Right atrium auricular region (tissue), 2 donors: Measurements from ENCODE around the gene PJA2. TPM values are rescaled to one million over a fixed set of nuclear protein-coding genes. Genes with fewer than 3 reads are reported as not detected.

Experiments
- DNase-seq: peaks from one replicate; pipeline ENCODE4 v3.0.0-alpha.2; 2019; ENCODE audit warnings: low spot score
- H3K27ac ChIP-seq, 2 donors: fragments of 200-600 bp; sonication (generic); 1 replicate in 1 of 2; 2 replicates in 1 of 2; pipeline ENCODE4 v1.5.1; 2016 to 2019
- H3K27me3 ChIP-seq, 2 donors: fragments of 200-600 bp; sonication (generic); one replicate each; pipeline versions ENCODE4 v1.5.1 to v1.6.0; 2017 to 2019
- H3K36me3 ChIP-seq: fragments of 200-600 bp; sonication (generic); one replicate; pipeline ENCODE4 v1.5.1; 2016
- H3K4me1 ChIP-seq, 2 donors: fragments of 200-600 bp; sonication (generic); one replicate each; pipeline versions ENCODE4 v1.5.1 to v1.6.0; 2017 to 2019
- H3K4me3 ChIP-seq, 2 donors: fragments of 200-600 bp; sonication (generic); 1 replicate in 1 of 2; 2 replicates in 1 of 2; pipeline ENCODE4 v1.5.1; 2017 to 2019; ENCODE audit warnings: mild to moderate bottlenecking in 1 of 2, moderate library complexity in 1 of 2
- H3K9me3 ChIP-seq, 2 donors: fragments of 200-600 bp; sonication (generic); one replicate each; pipeline ENCODE4 v1.5.1; 2019
- CTCF ChIP-seq, 2 donors: fragments of 200-600 bp; sonication (generic); IDR thresholded peaks; one replicate each; pipeline ENCODE4 v1.5.1; 2019; ENCODE audit warnings: antibody characterized with exemption in 2 of 2
- total RNA-seq, 2 donors: library from RNA; depleted of rRNA; stranded (reverse); fragments of >200 nt; gene quantifications; one replicate each; pipeline ENCODE4 v1.1.0, GENCODE V29; 2016

The PJA2 gene
- total RNA-seq, 2 donors from 2014 or later: 80.7 to 88.3 TPM

GRCh38 chr5:109322694-109323093, 87.1 kb downstream of the PJA2 start:
- Histone ChIP-seq H3K27me3 (no peaks in the 10 kb centered on the region), H3K9me3 (no peaks in the 10 kb centered on the region), H3K4me1 (peaks cover 0 to 13% of the 10 kb centered on the region in 2 donors), H3K36me3 (no peaks in the 10 kb centered on the region), H3K4me3 (no peak overlapping the region), H3K27ac (no peak overlapping the region)
- DNase-seq: no peak
- no peak for TF ChIP-seq CTCF (IDR thresholded peaks at IDR 0.05)

- no peaks in the 10 kb centered on the region for H3K36me3 ChIP-seq
- no peaks in the 10 kb centered on the region for H3K9me3 ChIP-seq
- H3K4me3 ChIP-seq: no peak overlapping the region
- H3K27ac ChIP-seq: no peak overlapping the region
- H3K27me3 ChIP-seq: no peaks in the 10 kb centered on the region
- TF ChIP-seq CTCF (IDR thresholded peaks at IDR 0.05): no peak
- no peak for DNase-seq
- H3K4me1 ChIP-seq: peaks cover 0 to 6% of the 10 kb centered on the region in 2 donors
Observed at GRCh38 chr5:109319351-109319750, 90.4 kb downstream of the PJA2 start.

- H3K4me3 ChIP-seq: no peak overlapping the region
- no peaks in the 10 kb centered on the region for H3K27me3 ChIP-seq
- TF ChIP-seq CTCF (IDR thresholded peaks at IDR 0.05): no peak
- DNase-seq: no peak
- no peak overlapping the region for H3K27ac ChIP-seq
- H3K36me3 ChIP-seq: no peaks in the 10 kb centered on the region
- H3K4me1 ChIP-seq: no peaks in the 10 kb centered on the region
- no peaks in the 10 kb centered on the region for H3K9me3 ChIP-seq
Observed at GRCh38 chr5:109318455-109319108, 91.2 kb downstream of the PJA2 start.

GRCh38 chr5:109316634-109317033, 93.1 kb downstream of the PJA2 start:
- no peak for DNase-seq
- Histone ChIP-seq H3K36me3 (no peaks in the 10 kb centered on the region), H3K27ac (no peak overlapping the region), H3K4me1 (no peaks in the 10 kb centered on the region), H3K27me3 (no peaks in the 10 kb centered on the region), H3K9me3 (no peaks in the 10 kb centered on the region), H3K4me3 (no peak overlapping the region)
- no peak for TF ChIP-seq CTCF (IDR thresholded peaks at IDR 0.05)

- Histone ChIP-seq H3K27me3 (no peaks in the 10 kb centered on the region), H3K4me3 (no peak overlapping the region), H3K36me3 (no peaks in the 10 kb centered on the region), H3K9me3 (no peaks in the 10 kb centered on the region), H3K27ac (no peak overlapping the region), H3K4me1 (no peaks in the 10 kb centered on the region)
- no peak for TF ChIP-seq CTCF (IDR thresholded peaks at IDR 0.05)
- no peak for DNase-seq
Observed at GRCh38 chr5:109315245-109315644, 94.5 kb downstream of the PJA2 start.

GRCh38 chr5:109313127-109313526, 96.6 kb downstream of the PJA2 start:
- no peak overlapping the region for H3K27ac ChIP-seq
- DNase-seq: no peak
- H3K36me3 ChIP-seq: no peaks in the 10 kb centered on the region
- no peaks in the 10 kb centered on the region for H3K9me3 ChIP-seq
- TF ChIP-seq CTCF (IDR thresholded peaks at IDR 0.05): no peak
- H3K27me3 ChIP-seq: no peaks in the 10 kb centered on the region
- no peaks in the 10 kb centered on the region for H3K4me1 ChIP-seq
- no peak overlapping the region for H3K4me3 ChIP-seq
